ENCODE data around the gene ARL15. TPM values are rescaled to one million over a fixed set of nuclear protein-coding genes. Genes with fewer than 3 reads are reported as not detected.

ARL15 gene
- total and polyA plus RNA-seq, 2 of the 8 experiments (the other 6 are each of a cell fraction or from before 2014, with no cell fraction given), result 9.9 to 21.2 TPM

GRCh38 chr5:54337523-54337922 lies 27.1 kb upstream of the ARL15 start:
- Histone ChIP-seq H3K18ac (ENCODE audit: extremely low read depth, low read length) (no peak overlapping the region), H4K91ac (replicated peaks; ENCODE audit: insufficient read length, low read length) (no peak overlapping the region), H2BK20ac (ENCODE audit: low read length) (no peak overlapping the region), H3K14ac (ENCODE audit: insufficient read length) (no peak overlapping the region), H4K5ac (ENCODE audit: insufficient read length, low read depth, low read length) (no peak overlapping the region), H4K8ac (ENCODE audit: extremely low read depth, insufficient read depth, low read length) (no peak overlapping the region), H2AK5ac (ENCODE audit: low read depth, low read length) (no peak overlapping the region), H2BK5ac (ENCODE audit: low read depth, low read length) (no peak overlapping the region), H2BK15ac (ENCODE audit: low read length) (no peak overlapping the region), H3K27ac (ENCODE audit: low read depth, low read length) (no peak overlapping the region), H3K23me2 (ENCODE audit: low read depth, low read length) (no peaks in the 10 kb centered on the region), H3K79me1 (ENCODE audit: low read depth, low read length) (no peaks in the 10 kb centered on the region), H3K4me2 (ENCODE audit: insufficient read depth in 1 of 2, low read depth in 2 of 2, low read length in 2 of 2) (no peak overlapping the region), H3K23ac (ENCODE audit: insufficient read length) (no peak overlapping the region), H3K36me3 (ENCODE audit: control insufficient read depth in 2 of 4, insufficient read depth in 4 of 4, low read length in 3 of 4) (no peaks in the 10 kb centered on the region), H3K9ac (replicated peaks in 1 of 4; ENCODE audit: extremely low read depth in 1 of 4, low read depth in 3 of 4, low read length in 3 of 4) (no peak overlapping the region), H3K79me2 (ENCODE audit: control insufficient read depth in 1 of 2, insufficient read depth in 2 of 2, low read length in 2 of 2) (no peaks in the 10 kb centered on the region), H4K20me1 (replicated peaks in 1 of 2; ENCODE audit: control insufficient read depth in 1 of 2, insufficient read depth in 2 of 2, low read length in 2 of 2) (no peaks in the 10 kb centered on the region), H3K4me1 (replicated peaks in 1 of 4; ENCODE audit: control insufficient read depth in 3 of 4, insufficient read depth in 4 of 4, low read length in 3 of 4) (no peaks in the 10 kb centered on the region), H3K9me3 (ENCODE audit: insufficient read depth in 2 of 2, low read depth in 1 of 2, low read length in 1 of 2) (no peaks in the 10 kb centered on the region), H3K4ac (replicated peaks; ENCODE audit: insufficient read length, low read depth, low read length) (no peak overlapping the region), H3K56ac (replicated peaks; ENCODE audit: insufficient read length, low read depth, low read length) (no peak overlapping the region), H3K27me3 (replicated peaks in 1 of 4; ENCODE audit: control insufficient read depth in 3 of 4, extremely low read depth in 1 of 4, insufficient read depth in 3 of 4, low read length in 3 of 4) (no peaks in the 10 kb centered on the region), H3K4me3 (ENCODE audit: extremely low read depth in 1 of 4, insufficient read depth in 2 of 4, low read depth in 3 of 4, low read length in 4 of 4) (no peak overlapping the region), H2AFZ (ENCODE audit: low read length) (no peak overlapping the region), H2BK12ac (ENCODE audit: low read depth, low read length) (no peak overlapping the region), H2BK120ac (replicated peaks; ENCODE audit: low read depth, low read length) (no peak overlapping the region)
- no peak for TF ChIP-seq TEAD4 (IDR thresholded peaks at IDR 0.05; ENCODE audit: low read depth, low read length)
- no peak for TF ChIP-seq TAF1 (IDR thresholded peaks at IDR 0.05; ENCODE audit: low read depth, low read length)
- TF ChIP-seq SAP30 (IDR thresholded peaks at IDR 0.05; ENCODE audit: insufficient read depth, insufficient replicate concordance, low read length), result no peak
- TF ChIP-seq ATF2 (IDR thresholded peaks at IDR 0.05; ENCODE audit: low read length), result no peak
- no peak for TF ChIP-seq SIX5 (IDR thresholded peaks at IDR 0.05; ENCODE audit: low read depth, low read length)
- no peak for TF ChIP-seq BCL11A (IDR thresholded peaks at IDR 0.05; ENCODE audit: low read depth in 2 of 2, low read length in 2 of 2)
- TF ChIP-seq KDM5A (IDR thresholded peaks at IDR 0.05; ENCODE audit: low read length), result no peak
- no peak for TF ChIP-seq SP2 (IDR thresholded peaks at IDR 0.05; ENCODE audit: low read length)
- TF ChIP-seq CTBP2 (IDR thresholded peaks at IDR 0.05; ENCODE audit: borderline replicate concordance, insufficient read depth, insufficient read length, low read length), result no peak
- TF ChIP-seq HDAC6 (IDR thresholded peaks at IDR 0.05; ENCODE audit: low read depth, low read length), result no peak
- no peak for TF ChIP-seq FOSL1 (IDR thresholded peaks at IDR 0.05; ENCODE audit: insufficient read depth, low read depth, low read length)
- ChIA-PET CTCF (ENCODE audit: partially characterized antibody) (interaction anchor here (0.7 to 0.8 kb wide), 2 partner anchors 94 to 168 kb away, joined by 3 to 4 read pairs; no protein-coding TSS in a partner anchor), POLR2A (ENCODE audit: partially characterized antibody) (no interaction called here)
- FAIRE-seq (no peak), DNase-seq (ENCODE audit: low read depth in 1 of 2, low spot score in 2 of 2) (no peak)
- 64% methylated on average over 4 of the region's 4 CpGs; no CpG with 5 or more reads in 1 of the 2 experiments for WGBS, 2 experiments (ENCODE audit: extremely low coverage in 1 of 2, insufficient coverage in 1 of 2, insufficient read length in 1 of 2, insufficient replicate concordance in 2 of 2, low coverage in 1 of 2, low lambda C conversion rate in 2 of 2, missing lambda C conversion rate in 1 of 2)

Data from H1 (cell line).